ENCODE data around the gene ATP11B. TPM values are rescaled to one million over a fixed set of nuclear protein-coding genes. Genes with fewer than 3 reads are reported as not detected.

Gene ATP11B
- total and polyA plus RNA-seq, 9 of the 15 experiments (the other 6 are each of a cell fraction or from before 2014, with no cell fraction given): 11.9 to 68.7 (median 41.8) TPM

DNA sequence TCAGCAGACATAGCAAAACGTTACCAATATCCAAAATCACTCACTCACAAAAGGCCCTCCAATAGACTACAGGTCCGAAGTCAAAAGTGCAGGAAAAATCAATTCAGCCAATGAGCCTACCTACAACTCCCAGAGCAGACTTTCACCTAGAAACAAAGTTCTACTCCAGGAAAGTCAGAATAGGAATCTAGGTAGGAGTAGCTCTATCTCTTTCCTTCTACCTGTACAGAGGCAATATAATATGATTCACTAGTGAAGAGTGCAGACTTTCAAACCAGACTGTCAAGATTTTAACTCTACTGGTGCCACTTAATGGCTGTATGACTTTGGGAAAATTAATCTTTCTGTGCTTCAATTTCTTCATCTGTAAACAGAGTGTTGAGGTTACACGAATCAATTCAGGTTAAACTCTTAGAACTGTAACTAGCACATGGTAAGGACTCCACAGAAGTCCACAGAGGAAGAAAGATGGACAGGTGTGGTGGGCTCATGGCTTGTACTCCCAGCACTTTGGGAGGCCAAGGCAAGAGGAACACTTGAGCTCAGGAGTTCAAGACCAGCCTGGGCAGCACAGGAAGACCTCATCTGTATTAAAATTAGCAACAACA, 177.6 kb downstream of the ATP11B start:
- POLR2A ChIA-PET: interaction anchor here (1.0 to 1.6 kb wide), 4 partner anchors 9 to 61 kb away, joined by 3 to 6 read pairs (median 4); no protein-coding TSS in a partner anchor
- CTCF ChIA-PET (ENCODE audit: low intra/inter-chr PET ratio): no interaction called here

More for the DNA sequence above, 177.6 kb downstream of the ATP11B start:
- peaks cover 5% of the 10 kb centered on the region for H3K9me1 ChIP-seq (ENCODE audit: control insufficient read depth, insufficient read depth, low read length)
- intact Hi-C loops (cut with micrococcal nuclease) (no loop called here), in situ Hi-C loops (cut with MboI) (no loop called here)
- WGBS (ENCODE audit: insufficient coverage, low coverage, missing lambda C conversion rate): 21% methylated on average over 3 of the region's 3 CpGs
- peaks cover 10 to 42% of the 10 kb centered on the region in 2 experiments for H3K4me1 ChIP-seq (replicated peaks in 1 of 2; ENCODE audit: control insufficient read depth in 2 of 2, insufficient read depth in 2 of 2, low read length in 2 of 2)
- no peak overlapping the region for H3K4me3 ChIP-seq
- no peaks in the 10 kb centered on the region for H3K27me3 ChIP-seq (ENCODE audit: control insufficient read depth in 2 of 2, insufficient read depth in 2 of 2, low read length in 2 of 2)
- TF ChIP-seq MYBL2 (IDR thresholded peaks at IDR 0.05; ENCODE audit: low read depth) (no peak), MYBL2 (CRISPR knock-in tag; IDR thresholded peaks at IDR 0.05; ENCODE audit: borderline replicate concordance) (no peak)
- H3K27ac ChIP-seq (ENCODE audit: extremely low read depth, low read depth, low read length): peak overlapping the region; percentile 20; the same call in 1 of the 3 replicates
- H3K36me3 ChIP-seq (ENCODE audit: control insufficient read depth, insufficient read depth, low read length): peaks cover 5% of the 10 kb centered on the region; the same call in 2 of the 3 replicates
- H2AFZ ChIP-seq (ENCODE audit: low read depth, low read length): no peak overlapping the region
- DNase-seq (ENCODE audit: extremely low read depth in 1 of 4, low spot score in 3 of 4) (no peak), FAIRE-seq (peak; percentile 44), ATAC-seq (peak; percentile 18)
- no TSS peak for BruUV-seq (replicated peaks)
- 0 out of 2 replicates have a peak, but pooled peaks cover 1% of the 10 kb centered on the region for H4K20me1 ChIP-seq (replicated peaks; ENCODE audit: control insufficient read depth, insufficient read depth, low read length)
- peak overlapping the region in 1 of 2 experiments; percentile 17; a peak in 1 of 4 replicates for H3K9ac ChIP-seq (ENCODE audit: insufficient read depth in 1 of 2, low read depth in 2 of 2, low read length in 2 of 2)
- no peaks in the 10 kb centered on the region for H3K9me3 ChIP-seq (replicated peaks; ENCODE audit: control insufficient read depth, insufficient read depth, low read depth, low read length)
- peaks cover 96% of the 10 kb centered on the region for H3K79me2 ChIP-seq (ENCODE audit: control insufficient read depth, insufficient read depth, low read length)
- no peak overlapping the region; the same call in 1 of the 2 replicates for H3K4me2 ChIP-seq (ENCODE audit: insufficient read depth, low read length)

Other genes with a start within 250 kb of the ATP11B start
- 11.4 and 24.7 TPM in 2 replicates for gene DCUN1D1, start 187.0 kb downstream of the ATP11B start, total RNA-seq (2014; rRNA removed)
- 36.0 and 43.2 TPM in 2 replicates for gene DCUN1D1, start 187.0 kb downstream of the ATP11B start, total RNA-seq (2014; rRNA removed; fragmentation: Illumina TruSeq; extraction: Trizol)
- 25.1 and 28.2 TPM in 2 replicates for gene DCUN1D1, start 187.0 kb downstream of the ATP11B start, total RNA-seq (2015; rRNA removed; fragmentation: Illumina TruSeq; extraction: Trizol)
- gene DCUN1D1, start 187.0 kb downstream of the ATP11B start, total RNA-seq (2021): 38.5 and 39.7 TPM in 2 replicates
- 23.3 and 27.7 TPM in 2 replicates for gene DCUN1D1, start 187.0 kb downstream of the ATP11B start, polyA plus RNA-seq (2011; rRNA removed)
- 27.3 and 31.5 TPM in 2 replicates for gene DCUN1D1, start 187.0 kb downstream of the ATP11B start, polyA plus RNA-seq (2014; fragmentation: Illumina TruSeq; extraction: Trizol)
- 10 to 100 TPM; 24.9 to 46.8 TPM for gene DCUN1D1, start 187.0 kb downstream of the ATP11B start, polyA plus RNA-seq (2014; fragmentation: Nextera tagmentation; extraction: Ambion mirVana)
- gene DCUN1D1, start 187.0 kb downstream of the ATP11B start, polyA plus RNA-seq (2014; rRNA removed): 20.1 and 20.3 TPM in 2 replicates